ENCODE results near the gene PDE4D. TPM values are rescaled to one million over a fixed set of nuclear protein-coding genes. Genes with fewer than 3 reads are reported as not detected.
"Not testable (repeated sequence)": the region's sequence is repeated elsewhere in the genome, so short reads cannot be mapped to it uniquely, and the experiment has no call there.

PDE4D gene
- polyA plus RNA-seq, 10 donors, result 28.0 to 57.2 (median 38.6) TPM

DNA sequence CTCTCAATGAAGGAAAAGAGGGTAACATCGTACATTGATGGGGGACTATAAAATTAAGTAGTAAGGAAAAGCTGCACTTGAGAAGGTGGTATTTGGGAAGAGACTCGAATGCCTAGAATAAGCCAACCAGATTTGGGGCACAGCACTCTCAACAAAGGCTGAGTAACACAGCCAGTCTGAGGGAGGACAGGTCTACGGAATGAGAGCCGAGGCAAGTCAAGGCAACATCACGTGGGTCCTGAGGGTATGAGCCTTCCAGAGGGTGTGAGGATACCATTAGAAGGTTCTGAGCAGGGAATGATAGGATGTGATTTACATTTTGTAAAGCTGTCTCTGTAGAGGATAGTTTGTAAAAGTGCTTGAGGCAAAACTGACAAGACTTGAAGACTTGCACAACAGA, 876.6 kb downstream of the PDE4D start:
- DNase-seq, result no peak

DNA sequence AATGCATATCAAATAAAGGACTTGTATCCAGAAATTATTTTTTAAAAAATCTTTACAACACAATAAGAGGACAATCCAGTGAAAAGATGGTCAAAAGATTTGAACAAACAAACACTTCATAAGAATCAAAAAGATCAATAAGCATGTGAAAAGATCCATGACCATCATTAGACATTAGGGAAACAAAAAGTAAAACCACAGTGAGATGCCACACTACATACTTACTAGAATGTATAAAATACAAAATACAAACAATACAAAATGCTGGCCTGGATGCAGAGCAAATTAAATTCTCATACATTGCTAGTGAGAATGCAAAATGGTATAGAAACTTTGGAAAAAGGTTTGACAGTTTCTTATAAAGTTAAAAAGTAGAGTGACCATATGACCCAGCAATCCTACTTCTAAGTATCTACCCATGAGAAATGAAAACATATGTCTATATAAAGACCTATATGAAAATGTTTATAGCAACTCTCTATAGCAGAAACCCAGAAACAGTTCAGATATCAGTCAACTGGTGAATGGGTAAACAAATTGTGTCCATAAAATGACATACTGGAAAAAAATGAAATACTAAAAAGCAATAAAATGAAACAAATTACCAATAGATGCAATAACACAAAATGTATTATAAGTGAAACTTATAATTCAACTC, 884.6 kb downstream of the PDE4D start:
- DNase-seq, result no peak

DNA sequence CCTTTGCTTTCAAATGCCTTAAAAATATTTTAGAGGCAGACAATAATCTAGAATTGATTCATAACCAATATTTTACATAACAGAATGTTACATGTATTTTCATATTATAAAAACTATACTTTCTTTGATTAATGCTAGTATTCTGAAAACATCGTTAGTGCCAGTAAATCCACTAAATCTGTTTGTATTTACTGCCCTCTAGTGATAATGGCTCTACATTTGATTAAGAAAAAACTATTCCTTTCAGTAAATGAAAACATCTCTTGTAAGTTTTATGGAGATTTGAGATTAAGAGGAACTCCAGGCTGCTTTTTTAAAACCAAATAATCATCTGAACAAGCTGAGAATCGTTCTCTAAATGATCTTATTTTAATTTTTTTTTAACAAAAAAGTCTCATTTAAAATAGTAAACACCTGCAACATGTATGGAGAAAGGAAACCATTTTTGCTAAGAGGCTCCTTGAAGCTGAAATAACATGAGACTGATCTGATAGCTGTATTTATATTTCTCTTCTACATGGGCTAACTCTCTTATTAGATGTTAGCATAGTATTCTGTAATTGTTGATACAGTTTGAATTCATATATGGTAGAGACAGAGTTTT, 886.0 kb downstream of the PDE4D start:
- DNase-seq, result peak in 1 of 3 donors; percentile 39

DNA sequence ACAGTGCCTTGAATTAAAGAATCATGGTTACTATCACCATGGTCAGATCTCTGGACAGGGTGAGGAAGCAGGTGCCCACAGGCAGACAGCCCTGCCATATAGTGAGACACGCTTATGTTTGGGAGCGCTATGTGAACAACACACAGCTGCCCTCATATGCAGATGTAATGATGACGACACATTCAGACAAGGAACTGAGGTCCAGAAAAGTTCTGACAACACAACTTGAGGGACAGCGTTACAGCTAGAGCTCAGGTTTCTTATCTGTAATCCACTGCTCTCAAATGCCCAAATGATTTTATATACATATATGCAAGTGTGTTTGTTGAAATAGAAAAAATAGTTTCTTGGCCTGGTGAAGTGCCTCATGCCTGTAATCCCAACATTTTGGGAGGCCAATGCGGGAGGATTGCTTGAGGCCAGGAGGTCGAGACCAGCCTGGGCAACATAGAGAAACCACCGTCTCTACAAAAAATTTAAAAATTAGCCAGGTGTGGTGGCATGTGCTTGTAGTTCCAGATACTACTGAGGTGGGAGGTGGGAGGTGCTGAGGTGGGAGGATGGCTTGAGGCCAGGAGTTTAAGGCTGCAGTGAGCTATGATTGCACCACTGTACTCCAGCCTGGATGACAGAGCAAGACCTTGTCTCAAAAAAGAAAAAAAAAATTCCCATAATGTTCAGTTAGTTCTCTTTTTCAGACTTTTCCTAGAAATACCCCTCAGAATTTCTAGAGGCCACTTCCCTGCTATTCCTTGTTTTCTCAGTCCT, 887.4 kb downstream of the PDE4D start:
- DNase-seq, result no peak

DNA sequence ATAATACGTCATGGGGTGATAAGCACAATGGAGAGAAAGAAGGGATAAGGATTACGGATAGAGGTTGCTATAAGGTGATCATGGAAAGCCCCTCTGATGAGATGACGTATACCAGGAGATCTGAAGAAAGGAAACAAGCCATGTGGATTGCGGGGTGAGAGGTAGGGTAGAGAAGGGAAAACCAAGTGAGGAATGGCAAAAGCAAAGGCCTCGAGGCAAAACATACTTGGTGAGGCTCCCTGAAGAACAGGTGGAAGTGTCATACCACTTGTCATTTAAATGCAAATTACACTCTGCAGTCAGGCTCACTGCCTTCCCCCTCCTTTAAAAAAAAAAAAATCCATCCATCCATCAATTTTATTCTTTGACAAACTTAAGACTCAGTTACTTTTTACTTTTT, 889.9 kb downstream of the PDE4D start:
- no peak for DNase-seq

DNA sequence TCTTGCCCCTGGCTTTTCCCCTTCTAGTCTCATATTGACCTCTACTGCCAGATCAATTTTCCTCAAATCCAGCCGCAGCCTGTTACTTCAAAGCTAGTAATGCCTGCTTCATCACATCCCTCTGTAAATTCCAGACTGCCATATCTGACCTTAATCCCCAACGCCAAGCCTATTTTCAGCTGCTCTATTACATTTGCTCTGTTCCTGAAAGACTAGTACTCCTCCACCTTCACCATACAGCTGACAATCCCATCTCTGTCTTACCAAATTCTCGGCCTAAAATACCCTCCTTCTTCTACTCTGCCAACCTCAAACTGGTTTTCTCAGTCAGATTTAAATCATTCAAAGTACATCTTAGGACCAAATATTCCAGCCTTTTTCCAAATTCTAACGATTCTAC, 890.4 kb downstream of the PDE4D start:
- no peak for DNase-seq

DNA sequence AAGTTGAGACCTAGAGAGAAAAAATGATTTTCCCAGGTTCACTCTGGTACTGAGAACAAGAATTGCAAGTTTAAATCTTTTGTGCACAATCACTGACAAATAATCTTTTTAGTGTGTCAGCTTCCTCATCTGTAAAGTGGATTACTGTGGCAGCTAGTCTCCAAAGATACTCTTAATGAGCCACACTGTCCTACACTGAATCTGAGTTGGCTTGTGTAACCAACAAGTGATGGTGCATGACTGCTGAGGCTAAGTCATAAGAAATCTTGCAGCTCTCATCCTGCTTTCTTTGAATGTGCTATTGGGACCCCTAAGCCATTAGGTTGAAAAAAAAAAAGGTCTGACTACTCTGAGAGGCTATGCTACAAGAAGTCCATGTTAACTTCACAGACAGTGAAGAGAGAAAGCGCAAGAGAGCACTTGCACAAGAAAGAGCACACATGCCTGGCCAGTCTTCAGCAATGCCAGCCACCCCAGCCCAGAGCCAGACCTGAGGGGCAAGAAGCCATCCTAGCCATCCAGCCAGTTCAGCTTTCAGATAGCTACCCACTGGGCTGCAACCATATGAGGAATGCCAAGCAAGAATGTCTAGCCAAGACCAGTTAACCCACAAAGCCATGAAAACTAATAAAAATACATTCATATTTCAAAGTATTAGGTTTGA, 891.2 kb downstream of the PDE4D start:
- DNase-seq, result no peak

DNA sequence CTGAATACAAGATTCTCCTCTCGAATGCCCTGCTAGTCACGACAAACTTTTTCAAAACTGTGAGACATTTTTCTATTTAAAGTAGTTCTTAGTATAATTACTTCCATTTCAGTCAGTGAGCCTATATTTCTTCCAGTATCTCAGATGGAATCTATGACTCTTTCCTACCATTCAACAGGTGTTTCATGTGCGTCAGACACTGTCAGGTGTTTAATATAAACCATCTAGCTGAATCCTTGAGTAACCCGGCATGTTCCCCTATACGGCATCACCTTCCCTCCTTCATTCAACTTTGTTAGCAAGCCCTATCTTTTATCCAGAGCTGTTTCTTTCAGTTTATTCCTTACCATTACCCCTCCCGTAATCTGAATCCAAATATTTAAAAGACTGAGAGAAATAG, 891.8 kb downstream of the PDE4D start:
- no peak for DNase-seq

DNA sequence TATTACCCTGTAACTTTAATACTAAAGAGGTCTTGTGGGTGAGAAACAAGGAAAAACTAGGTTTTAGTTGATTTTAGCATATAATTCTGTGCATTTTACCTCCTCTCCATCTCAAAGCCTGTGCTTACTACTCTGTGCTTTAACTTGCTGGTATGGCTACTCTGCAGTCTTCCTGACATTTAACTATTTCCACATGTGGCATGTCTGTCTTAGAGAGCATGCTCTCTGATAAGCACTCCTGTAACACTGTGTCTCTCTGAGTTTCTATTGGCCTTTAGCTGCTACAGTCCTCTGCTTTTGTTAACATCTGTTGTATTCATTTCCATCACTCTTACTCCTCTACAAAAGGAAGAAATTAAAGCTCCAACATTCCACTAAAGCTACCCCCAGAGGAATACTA, 892.4 kb downstream of the PDE4D start:
- DNase-seq, result peak in 1 of 3 donors; percentile 25

DNA sequence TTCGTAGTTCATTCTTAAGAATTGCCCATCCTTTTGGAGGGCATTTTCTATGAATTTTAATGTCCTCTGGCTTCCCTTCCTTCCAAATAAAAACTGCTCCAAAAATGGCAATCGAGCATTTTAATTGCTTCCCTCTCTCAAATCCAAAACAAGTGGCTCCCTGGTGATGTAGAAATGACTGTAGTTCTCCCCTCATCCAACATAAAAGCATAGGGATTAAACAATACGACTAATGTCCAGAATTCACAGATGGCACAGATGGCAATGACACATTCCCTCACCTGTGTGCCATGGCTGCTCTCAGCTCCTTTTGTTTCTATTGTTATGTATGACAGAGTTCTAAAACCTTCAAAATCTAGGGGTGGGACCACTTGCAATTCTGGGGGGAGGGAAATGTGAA, 893.3 kb downstream of the PDE4D start:
- DNase-seq, result no peak

DNA sequence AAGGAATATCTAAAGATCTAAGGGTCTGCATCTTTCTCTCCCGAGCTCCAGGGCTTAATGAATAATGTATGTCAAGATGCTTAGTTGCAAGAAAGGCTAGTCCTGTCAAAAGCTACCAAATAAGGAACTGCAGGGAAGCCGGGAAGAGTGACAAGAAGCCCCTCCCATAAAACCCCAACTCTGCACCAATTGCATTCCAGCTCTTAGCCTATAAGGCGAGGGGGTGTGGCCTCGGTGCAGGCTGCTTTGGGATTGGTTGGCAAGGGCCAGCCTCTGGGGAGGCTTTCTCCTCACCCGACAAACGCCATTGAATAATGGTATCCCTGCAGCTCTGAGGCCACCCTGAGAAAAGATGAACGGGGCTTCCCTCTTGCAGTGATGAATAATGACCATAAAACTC, 893.7 kb downstream of the PDE4D start:
- DNase-seq, result no peak

DNA sequence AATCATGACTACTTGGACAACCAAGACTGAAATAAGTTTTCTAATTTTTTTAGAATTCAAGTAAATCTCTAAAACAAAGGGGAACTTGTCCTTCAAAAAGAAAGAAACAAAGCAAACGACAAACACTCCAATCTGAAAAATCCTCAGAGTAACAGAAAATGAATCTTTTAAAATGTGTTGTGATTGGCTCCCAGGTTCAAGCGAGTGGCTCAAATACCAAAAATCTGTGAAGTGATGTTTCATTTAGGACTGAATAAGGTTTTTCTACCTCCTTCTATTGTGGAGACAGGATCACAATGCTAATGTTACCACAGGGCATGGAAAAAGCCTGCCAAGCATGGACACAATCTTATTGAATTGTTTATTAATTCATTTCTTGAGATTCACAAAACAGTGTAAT, 895.0 kb downstream of the PDE4D start:
- no peak for DNase-seq

DNA sequence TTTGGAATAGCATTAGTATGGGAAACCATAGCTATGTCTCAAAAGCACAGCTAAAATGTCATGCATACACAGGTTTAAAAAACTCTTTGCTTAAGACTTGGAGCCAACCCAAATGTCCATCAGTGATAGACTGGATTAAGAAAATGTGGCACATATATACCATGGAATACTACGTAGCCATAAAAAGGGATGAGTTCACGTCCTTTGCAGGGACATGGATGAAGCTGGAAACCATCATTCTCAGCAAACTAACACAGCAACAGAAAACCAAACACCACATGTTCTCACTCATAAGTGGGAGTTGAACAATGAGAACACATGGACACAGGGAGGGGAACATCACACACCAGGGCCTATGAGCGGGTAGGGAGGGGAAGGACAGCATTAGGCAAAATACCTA, 897.7 kb downstream of the PDE4D start:
- not testable (repeated sequence) for DNase-seq

DNA sequence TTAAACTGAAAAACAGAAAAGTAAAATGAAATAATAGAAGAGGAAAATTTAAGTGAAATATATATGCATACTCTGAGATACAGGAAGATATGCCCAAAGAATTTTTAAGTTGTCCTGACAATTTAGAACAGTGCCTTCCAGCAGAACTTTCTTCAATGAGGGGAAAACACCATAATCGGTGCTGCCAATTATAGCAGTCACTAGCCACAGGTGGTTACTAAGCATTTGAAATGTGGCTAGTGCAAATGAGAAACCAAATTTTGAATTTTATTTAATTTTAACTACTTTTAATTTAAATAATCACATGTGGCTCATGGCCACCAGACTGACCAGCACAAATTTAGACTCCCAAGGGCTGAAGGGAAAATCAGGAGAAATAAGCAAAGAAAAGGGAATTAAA, 900.1 kb downstream of the PDE4D start:
- no peak for DNase-seq

DNA sequence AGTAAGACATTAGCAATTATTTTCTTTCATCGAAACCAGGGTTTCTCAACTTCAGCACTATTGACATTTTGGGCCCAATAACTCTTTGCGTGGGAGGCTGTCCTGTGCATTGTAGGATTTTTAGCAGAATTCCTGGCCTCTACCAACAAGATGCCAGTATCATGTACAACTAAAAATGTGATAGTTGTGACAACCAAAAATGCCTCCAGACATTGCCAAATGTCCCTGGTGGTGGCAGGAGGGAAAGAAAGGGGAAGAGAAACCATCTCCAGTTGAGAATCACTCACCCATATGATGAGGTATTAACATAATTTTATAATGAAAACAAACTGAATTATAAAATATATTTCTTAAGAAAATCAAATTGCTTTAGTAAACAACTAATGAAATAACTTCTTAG, 904.6 kb downstream of the PDE4D start:
- no peak for DNase-seq

DNA sequence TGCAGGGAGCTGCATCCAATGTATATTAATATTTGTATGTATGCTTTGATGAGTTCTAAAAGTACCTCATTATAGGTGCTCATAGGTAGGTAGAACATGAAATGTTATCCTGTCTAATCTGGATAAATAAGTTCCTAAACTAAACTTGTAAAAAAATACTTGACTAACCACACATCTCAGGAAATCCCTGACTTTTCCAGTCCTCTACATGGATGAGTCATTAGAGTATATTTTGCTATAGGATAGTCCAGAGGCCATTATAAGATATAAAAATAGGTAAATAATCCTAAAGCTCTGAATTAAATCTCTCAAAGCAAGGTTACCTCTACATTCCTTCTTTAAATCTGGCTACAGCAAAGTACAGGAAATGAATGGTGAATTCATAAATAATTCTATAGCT, 906.3 kb downstream of the PDE4D start:
- no peak for DNase-seq

DNA sequence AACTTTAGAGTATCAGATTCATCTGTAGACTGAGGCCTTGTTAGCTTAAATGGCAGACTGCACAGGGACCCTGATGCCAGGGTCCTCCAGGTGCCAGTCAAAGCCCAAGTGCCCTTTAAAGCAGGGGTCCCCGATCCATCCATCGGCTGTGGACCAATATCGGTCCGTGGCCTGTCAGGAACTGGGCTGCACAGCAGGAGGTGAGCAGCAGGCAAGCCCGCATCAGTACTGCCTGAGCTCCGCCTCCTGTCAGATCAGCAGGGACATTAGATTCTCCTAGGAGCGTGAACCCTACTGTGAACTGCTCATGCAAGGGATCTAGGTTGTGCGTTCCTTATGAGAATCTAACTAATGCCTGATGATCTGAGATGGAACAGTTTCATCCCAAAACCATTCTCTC, 907.2 kb downstream of the PDE4D start:
- no peak for DNase-seq

DNA sequence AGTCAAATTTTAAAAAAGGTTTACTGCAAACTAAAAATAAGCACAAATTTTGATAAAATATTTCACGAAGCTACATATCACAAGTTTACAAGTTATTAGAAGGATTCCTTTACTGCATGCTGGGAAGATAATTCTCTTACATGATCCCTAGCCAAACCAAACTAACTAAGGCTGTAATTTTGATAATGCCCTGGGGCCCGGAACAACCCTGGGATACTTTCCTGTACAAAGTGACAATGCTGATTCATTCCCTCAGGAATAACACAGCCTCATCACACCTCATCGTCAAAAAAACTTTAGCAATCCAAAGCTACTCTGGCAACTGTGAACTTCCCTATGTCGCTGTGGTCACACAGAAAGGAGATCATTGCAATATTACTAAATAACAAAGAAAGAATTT, 907.8 kb downstream of the PDE4D start:
- DNase-seq, result no peak

DNA sequence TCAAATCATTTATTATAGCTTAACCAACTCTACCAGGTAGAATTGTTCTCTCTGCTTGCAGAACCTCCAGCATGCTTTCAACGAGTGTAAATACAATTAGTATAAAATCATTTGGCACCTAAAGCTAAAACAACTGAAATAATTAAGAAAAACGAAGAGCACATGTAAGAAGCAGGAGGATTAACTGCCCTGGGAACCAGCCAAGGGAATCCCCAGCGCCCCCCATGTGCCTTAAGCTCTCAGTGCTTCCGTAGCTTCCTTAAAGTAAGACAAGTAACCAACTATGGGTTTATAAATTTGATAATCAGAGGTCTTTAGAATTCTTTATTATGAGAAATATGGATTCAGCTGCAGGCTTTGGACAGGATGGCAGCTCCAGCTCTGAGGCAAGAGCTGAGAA, 908.2 kb downstream of the PDE4D start:
- DNase-seq, result no peak

DNA sequence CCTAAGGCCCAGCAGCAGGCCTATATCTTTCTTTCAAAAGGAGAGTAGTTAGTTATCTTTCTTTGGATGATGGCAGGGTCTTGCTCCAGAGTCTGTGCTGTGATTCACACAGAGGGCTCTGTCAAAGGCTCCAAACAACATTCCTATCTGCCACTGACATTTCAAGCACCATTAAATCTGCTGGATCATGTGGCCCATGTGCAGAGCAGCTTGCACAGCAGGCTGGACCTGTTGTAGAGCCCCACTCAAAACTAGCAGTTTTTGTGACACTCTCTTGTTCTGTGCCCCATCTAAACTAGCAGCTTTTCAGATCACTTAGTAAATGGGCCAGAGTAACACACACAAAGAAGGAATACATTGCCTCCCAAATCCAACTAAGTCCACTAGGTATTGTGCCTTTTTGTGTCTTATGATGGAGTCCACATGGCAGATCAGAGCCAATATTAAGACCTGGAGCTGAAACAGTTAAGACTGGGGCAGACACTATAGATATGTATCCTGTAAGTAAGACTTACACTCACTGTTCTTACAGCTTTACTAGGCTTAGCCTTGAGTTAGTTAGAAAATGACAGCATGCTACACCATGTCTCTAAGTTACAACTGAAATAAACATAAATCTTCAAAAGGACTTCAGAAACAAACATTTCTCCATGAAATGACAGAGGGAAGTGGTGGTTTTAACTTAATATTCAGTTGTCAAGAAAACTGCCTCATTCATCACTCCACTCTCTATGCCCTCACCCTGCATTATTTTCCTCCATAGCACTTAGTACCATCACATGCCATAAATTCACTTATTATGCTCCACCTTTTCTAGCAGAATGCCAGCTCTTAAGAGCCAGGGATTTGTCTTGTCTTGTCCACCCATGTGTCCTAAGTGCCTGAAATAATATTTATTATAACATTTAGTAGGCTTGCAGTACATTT, 909.7 kb downstream of the PDE4D start:
- DNase-seq, result no peak

DNA sequence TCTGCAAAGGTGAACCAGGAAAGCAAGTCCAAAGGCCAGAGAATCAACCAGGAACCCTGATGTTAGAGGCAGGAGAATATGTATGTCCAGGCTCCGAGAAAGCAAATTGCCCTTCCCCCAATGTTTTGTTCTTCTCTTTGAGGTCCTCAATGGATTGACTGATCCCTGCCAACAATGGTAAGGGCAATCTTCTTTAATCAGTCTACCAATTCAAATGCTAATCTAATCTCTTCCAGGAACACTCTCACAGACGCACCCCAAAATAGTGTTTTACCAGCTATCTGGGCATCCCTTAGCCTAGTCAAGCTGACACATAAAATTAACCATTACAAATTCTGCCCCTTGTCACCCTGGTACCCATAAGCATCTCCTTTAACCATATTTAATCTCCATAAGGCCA, 912.6 kb downstream of the PDE4D start:
- DNase-seq, result no peak

DNA sequence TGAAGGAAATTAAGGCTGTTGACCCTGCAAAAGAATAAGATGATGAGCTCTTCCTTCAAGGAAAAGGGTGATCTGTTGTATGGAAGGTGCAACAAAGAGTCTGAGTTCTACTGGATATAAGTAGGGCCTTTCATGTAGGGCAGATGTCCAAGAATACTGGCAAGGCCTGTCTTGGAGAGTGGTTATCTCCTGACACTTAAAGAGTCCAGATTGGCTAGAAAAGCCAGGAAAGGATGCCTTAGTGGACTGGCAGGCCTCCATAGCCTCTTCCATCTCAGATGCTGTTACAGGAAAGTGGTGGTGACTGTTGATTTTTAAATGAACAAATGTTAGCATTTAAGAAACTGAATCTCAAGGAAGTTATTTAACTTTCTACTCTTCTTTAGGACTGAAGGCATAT, 914.4 kb downstream of the PDE4D start:
- no peak for DNase-seq

Measured in muscle of back (tissue), 11 donors.